K562 (cell line): ENCODE measurements around the gene ITSN2. TPM values are rescaled to one million over a fixed set of nuclear protein-coding genes. Genes with fewer than 3 reads are reported as not detected.

Experiments used
- ATAC-seq: fragments of 200-7000 bp; cut with Tn5 transposase; 3 replicates; pipeline ENCODE4 v1.9.1; 2020; ENCODE audit warnings: moderate library complexity
- BruUV-seq: library from RNA; stranded (reverse); fragments of 400-500 nt; replicated peaks from 2 replicates; lab custom pipeline; 2021; lab: Mats Ljungman, UMichigan
- CTCF ChIA-PET: fragments of 300-600 bp; formaldehyde crosslinking; extraction: SDS; loops from one replicate; lab custom pipeline; 2021; ENCODE audit warnings: low intra/inter-chr PET ratio; lab: Yijun Ruan, JAX
- POLR2A ChIA-PET: fragments of 300-600, 350-650 bp; sonication (Branson Sonifier 250); formaldehyde crosslinking; extraction: SDS; loops from one replicate; lab custom pipeline; 2021; ENCODE audit warnings: antibody characterized with exemption, inconsistent platforms; lab: Yijun Ruan, JAX
- DNase-seq, 4 experiments: peaks; one replicate each; pipeline versions ENCODE4 v3.0.0 to v3.0.0-alpha.2; 2011 to 2018; ENCODE audit warnings: low spot score in 3 of 4, mixed read lengths in 3 of 4; ENCODE audit errors: extremely low read depth in 1 of 4
- FAIRE-seq: peaks from 2 replicates; lab custom pipeline; 2011; peaks lifted over from hg19 to GRCh38; lab: Jason Lieb, UNC
- H2AFZ ChIP-seq: 2 replicates; pipeline ENCODE4 v1.6.0; 2011; ENCODE audit warnings: low read depth, low read length, control low read depth, inconsistent platforms
- H3K27ac ChIP-seq: fragments of 200-600 bp; 3 replicates; pipeline ENCODE4 v1.8.0; 2011; ENCODE audit warnings: low read depth, mild to moderate bottlenecking, control low read depth, inconsistent platforms, low read length, moderate library complexity, mixed read lengths; ENCODE audit errors: extremely low read depth
- H3K27me3 ChIP-seq, 2 experiments: fragments of 300-600 bp in 1 of 2; 2 replicates in 1 of 2; 3 replicates in 1 of 2; pipeline versions ENCODE4 v1.6.0 to v1.8.0; 2011; ENCODE audit warnings: inconsistent platforms in 2 of 2, low read length in 2 of 2, mild to moderate bottlenecking in 1 of 2, mixed read lengths in 1 of 2, moderate library complexity in 1 of 2; ENCODE audit not compliant: control insufficient read depth in 2 of 2, insufficient read depth in 2 of 2
- H3K36me3 ChIP-seq: fragments of 300-600 bp; 3 replicates; pipeline ENCODE4 v1.8.0; 2011; ENCODE audit warnings: mild to moderate bottlenecking, low read length, inconsistent platforms; ENCODE audit not compliant: control insufficient read depth, insufficient read depth
- H3K4me1 ChIP-seq, 2 experiments: fragments of 200-600 bp in 1 of 2; replicated peaks in 1 of 2; 2 replicates in 1 of 2; 3 replicates in 1 of 2; pipeline versions ENCODE4 v1.5.1 to v1.8.0; 2011; ENCODE audit warnings: inconsistent platforms in 2 of 2, low read length in 2 of 2, mild to moderate bottlenecking in 1 of 2, mixed read lengths in 1 of 2, moderate library complexity in 1 of 2; ENCODE audit not compliant: control insufficient read depth in 2 of 2, insufficient read depth in 2 of 2
- H3K4me2 ChIP-seq: 2 replicates; pipeline ENCODE4 v1.6.1; 2011; ENCODE audit warnings: low read length, control low read depth, inconsistent platforms, mixed read lengths; ENCODE audit not compliant: insufficient read depth
- H3K4me3 ChIP-seq: fragments of 200-600 bp; sonication (generic), shearing (Covaris generic); 2 replicates; pipeline ENCODE4 v1.5.1; 2016; ENCODE audit warnings: control low read depth, inconsistent platforms
- H3K79me2 ChIP-seq: fragments of 200-600 bp; 3 replicates; pipeline ENCODE4 v1.8.0; 2011; ENCODE audit warnings: low read length, inconsistent platforms; ENCODE audit not compliant: control insufficient read depth, insufficient read depth
- H3K9ac ChIP-seq, 2 experiments: 2 replicates each; pipeline versions ENCODE4 v1.6.0 to v1.6.1; 2011; ENCODE audit warnings: low read depth in 2 of 2, low read length in 2 of 2, control low read depth in 1 of 2, inconsistent platforms in 1 of 2, mild to moderate bottlenecking in 1 of 2, mixed read lengths in 1 of 2; ENCODE audit not compliant: insufficient read depth in 1 of 2
- H3K9me1 ChIP-seq: one replicate; pipeline ENCODE4 v1.6.0; 2011; ENCODE audit warnings: inconsistent platforms, mild to moderate bottlenecking, low read length, moderate library complexity; ENCODE audit not compliant: control insufficient read depth, insufficient read depth
- H3K9me3 ChIP-seq: replicated peaks from 2 replicates; pipeline ENCODE4 v1.5.1; 2011; ENCODE audit warnings: low read depth, low read length, inconsistent platforms; ENCODE audit not compliant: control insufficient read depth, insufficient read depth
- H4K20me1 ChIP-seq: replicated peaks from 2 replicates; pipeline ENCODE4 v1.6.1; 2011; ENCODE audit warnings: low read length, inconsistent platforms, mixed read lengths; ENCODE audit not compliant: control insufficient read depth, insufficient read depth
- FOXJ2 ChIP-seq: fragments of 200-800 bp; sonication (Bioruptor generic); IDR thresholded peaks from 2 replicates; pipeline ENCODE4 v1.6.1; 2016; ENCODE audit warnings: missing genetic modification characterization, missing compliant biosample characterization
- HMG20A ChIP-seq: fragments of 450-650 bp; formaldehyde crosslinking; conservative IDR thresholded peaks from 2 replicates; pipeline ENCODE4 v1.4.0; 2020; ENCODE audit warnings: mild to moderate bottlenecking, mixed read lengths
- HNRNPK ChIP-seq: fragments of 200-400 bp; formaldehyde crosslinking; IDR thresholded peaks from one replicate; pipeline ENCODE4 v1.6.1; 2018; ENCODE audit warnings: mild to moderate bottlenecking, low read depth, low read length; ENCODE audit not compliant: poor library complexity, severe bottlenecking
- IRF2 ChIP-seq: sonication (generic); formaldehyde crosslinking; IDR thresholded peaks from 2 replicates; pipeline ENCODE4 v1.8.1; 2022; ENCODE audit warnings: mild to moderate bottlenecking, missing genetic modification reagents
- NFIC ChIP-seq: fragments of 450-650 bp; IDR thresholded peaks from 2 replicates; pipeline ENCODE4 v1.6.1; 2017; ENCODE audit warnings: mild to moderate bottlenecking, inconsistent platforms
- NR2F6 ChIP-seq: fragments of 450-650 bp; formaldehyde crosslinking; IDR thresholded peaks from 2 replicates; pipeline ENCODE4 v1.4.0; 2020; ENCODE audit warnings: mild to moderate bottlenecking
- WGBS: fragments of 100-300 bp; shearing (Covaris generic); methylation state at CpG from one replicate; pipeline ENCODE4 v1.1.6; 2016; ENCODE audit warnings: low coverage, mixed read lengths; ENCODE audit not compliant: insufficient coverage; ENCODE audit errors: missing lambda C conversion rate; 5-methylcytosine and 5-hydroxymethylcytosine counted together
- in situ Hi-C: fragments of 300-500 bp; cut with MboI; formaldehyde crosslinking; loops from 4 replicates; pipeline ENCODE4 v1.15.0; 2018; ENCODE audit warnings: inconsistent platforms, mixed read lengths
- intact Hi-C: fragments of 100-400 bp; cut with micrococcal nuclease; formaldehyde crosslinking; loops from 2 replicates; pipeline ENCODE4 v1.14.2; 2022
- polyA plus RNA-seq, 8 experiments: library from polyadenylated mRNA; depleted of rRNA in 4 of 8; stranded (reverse) in 5 of 8; unstranded in 3 of 8; fragments of >200 nt; fragmentation: Nextera tagmentation in 2 of 8; fragmentation: Illumina TruSeq in 1 of 8; extraction: Ambion mirVana in 2 of 8; extraction: Trizol in 1 of 8; gene quantifications; 2 replicates each; pipeline versions ENCODE4 v1.2.1 to v1.2.3, GENCODE V29; 2011 to 2014; ENCODE audit warnings: inconsistent platforms in 1 of 8, missing spikeins in 1 of 8
- total RNA-seq, 7 experiments: library from RNA; depleted of rRNA in 6 of 7; stranded (reverse); fragments of >200 nt in 6 of 7; fragmentation: Illumina TruSeq in 2 of 7; extraction: Trizol in 2 of 7; gene quantifications; 2 replicates each; pipeline versions ENCODE4 v1.2.1 to v1.2.3, GENCODE V29; 2011 to 2021; ENCODE audit warnings: low replicate concordance in 1 of 7
- TF ChIP-seq, protein P1 (sequence below), 3 experiments: IDR thresholded peaks in 2 of 3; conservative IDR thresholded peaks in 1 of 3; 2 replicates each; pipeline ENCODE4 v1.5.1; 2011 to 2012; ENCODE audit warnings: low read length in 3 of 3, mild to moderate bottlenecking in 3 of 3, control low read depth in 2 of 3, improper control_type of control experiment in 1 of 3, inconsistent platforms in 1 of 3, low read depth in 1 of 3, mixed read lengths in 1 of 3, moderate library complexity in 1 of 3; ENCODE audit not compliant: insufficient read depth in 2 of 3
- TF ChIP-seq, protein P2 (sequence below): sonication (generic); IDR thresholded peaks from 2 replicates; pipeline ENCODE4 v1.6.1; 2016
- TF ChIP-seq, protein P3 (sequence below): fragments of 450-650 bp; formaldehyde crosslinking; IDR thresholded peaks from 2 replicates; pipeline ENCODE4 v1.4.0; 2020; ENCODE audit warnings: mild to moderate bottlenecking, moderate library complexity

Gene ITSN2
- total and polyA plus RNA-seq, 9 of the 15 experiments (the other 6 are each of a cell fraction or from before 2014, with no cell fraction given): 6.6 to 19.9 (median 15.2) TPM

DNA sequence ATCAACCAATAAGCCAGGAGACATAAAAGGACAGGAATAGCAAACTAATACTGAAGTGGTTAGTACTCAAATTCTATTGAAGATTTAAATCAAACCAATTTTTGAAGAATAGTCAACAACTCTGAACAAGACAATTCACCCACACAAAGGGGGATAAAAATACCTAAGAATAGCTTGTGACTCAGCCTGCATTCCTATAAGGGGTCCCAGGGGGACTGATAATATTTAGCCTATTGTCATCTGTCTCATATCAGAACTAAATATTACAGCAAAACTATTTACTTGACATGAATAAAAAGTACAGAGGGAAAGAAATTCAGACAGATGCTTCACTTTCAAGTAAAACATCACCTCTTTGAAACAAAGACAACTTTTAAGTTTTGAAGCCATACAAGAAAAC, 7.7 kb downstream of the ITSN2 start (continued):
- TF ChIP-seq NFIC: no peak
- no peak for TF ChIP-seq FOXJ2 (tag)
- no peak for TF ChIP-seq HMG20A

DNA sequence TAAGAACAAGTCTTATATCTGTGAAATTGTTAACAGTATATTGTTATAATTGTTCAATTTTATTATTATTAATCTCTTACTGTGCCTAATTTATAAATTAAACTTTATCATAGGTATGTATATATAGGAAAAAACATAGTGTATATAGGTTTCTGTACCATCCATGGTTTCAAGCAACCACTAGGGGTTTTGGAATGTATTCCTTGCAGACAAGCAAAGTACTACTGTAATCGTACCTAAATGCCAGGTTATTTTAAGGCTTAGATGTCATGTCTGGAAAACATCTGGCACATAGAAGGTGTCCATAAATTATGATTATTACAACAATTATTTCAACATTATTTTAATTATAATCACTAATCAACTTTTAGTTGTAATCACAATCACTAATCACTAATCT, 8.4 kb downstream of the ITSN2 start:
- no peaks in the 10 kb centered on the region for H4K20me1 ChIP-seq
- no peaks in the 10 kb centered on the region for H3K9me3 ChIP-seq
- H2AFZ ChIP-seq: no peak overlapping the region
- peaks cover 10 to 12% of the 10 kb centered on the region in 2 experiments for H3K4me1 ChIP-seq
- H3K36me3 ChIP-seq: no peaks in the 10 kb centered on the region
- no peak for DNase-seq
- H3K9ac ChIP-seq: no peak overlapping the region
- H3K27ac ChIP-seq: no peak overlapping the region
- FAIRE-seq: no peak
- ATAC-seq: peak; percentile 52; the same call in 1 of the 3 replicates
- no peak overlapping the region for H3K4me3 ChIP-seq
- no peaks in the 10 kb centered on the region for H3K27me3 ChIP-seq
- TF ChIP-seq IRF2 (CRISPR knock-in tag) (no peak), HNRNPK (no peak), NR2F6 (CRISPR knock-in tag) (no peak)
- TF ChIP-seq, protein P1, sequence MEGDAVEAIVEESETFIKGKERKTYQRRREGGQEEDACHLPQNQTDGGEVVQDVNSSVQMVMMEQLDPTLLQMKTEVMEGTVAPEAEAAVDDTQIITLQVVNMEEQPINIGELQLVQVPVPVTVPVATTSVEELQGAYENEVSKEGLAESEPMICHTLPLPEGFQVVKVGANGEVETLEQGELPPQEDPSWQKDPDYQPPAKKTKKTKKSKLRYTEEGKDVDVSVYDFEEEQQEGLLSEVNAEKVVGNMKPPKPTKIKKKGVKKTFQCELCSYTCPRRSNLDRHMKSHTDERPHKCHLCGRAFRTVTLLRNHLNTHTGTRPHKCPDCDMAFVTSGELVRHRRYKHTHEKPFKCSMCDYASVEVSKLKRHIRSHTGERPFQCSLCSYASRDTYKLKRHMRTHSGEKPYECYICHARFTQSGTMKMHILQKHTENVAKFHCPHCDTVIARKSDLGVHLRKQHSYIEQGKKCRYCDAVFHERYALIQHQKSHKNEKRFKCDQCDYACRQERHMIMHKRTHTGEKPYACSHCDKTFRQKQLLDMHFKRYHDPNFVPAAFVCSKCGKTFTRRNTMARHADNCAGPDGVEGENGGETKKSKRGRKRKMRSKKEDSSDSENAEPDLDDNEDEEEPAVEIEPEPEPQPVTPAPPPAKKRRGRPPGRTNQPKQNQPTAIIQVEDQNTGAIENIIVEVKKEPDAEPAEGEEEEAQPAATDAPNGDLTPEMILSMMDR (IDR thresholded peaks at IDR 0.05 in 2 of 3, conservative IDR thresholded peaks at IDR 0.05 in 1 of 3; ENCODE audit: insufficient read depth in 2 of 3, low read depth in 1 of 3, low read length in 3 of 3): peak in 1 of 3 experiments; percentile 17; a peak in 1 of 6 replicates
- TF ChIP-seq, protein P2, sequence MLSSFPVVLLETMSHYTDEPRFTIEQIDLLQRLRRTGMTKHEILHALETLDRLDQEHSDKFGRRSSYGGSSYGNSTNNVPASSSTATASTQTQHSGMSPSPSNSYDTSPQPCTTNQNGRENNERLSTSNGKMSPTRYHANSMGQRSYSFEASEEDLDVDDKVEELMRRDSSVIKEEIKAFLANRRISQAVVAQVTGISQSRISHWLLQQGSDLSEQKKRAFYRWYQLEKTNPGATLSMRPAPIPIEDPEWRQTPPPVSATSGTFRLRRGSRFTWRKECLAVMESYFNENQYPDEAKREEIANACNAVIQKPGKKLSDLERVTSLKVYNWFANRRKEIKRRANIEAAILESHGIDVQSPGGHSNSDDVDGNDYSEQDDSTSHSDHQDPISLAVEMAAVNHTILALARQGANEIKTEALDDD: no peak
- TF ChIP-seq, protein P3, sequence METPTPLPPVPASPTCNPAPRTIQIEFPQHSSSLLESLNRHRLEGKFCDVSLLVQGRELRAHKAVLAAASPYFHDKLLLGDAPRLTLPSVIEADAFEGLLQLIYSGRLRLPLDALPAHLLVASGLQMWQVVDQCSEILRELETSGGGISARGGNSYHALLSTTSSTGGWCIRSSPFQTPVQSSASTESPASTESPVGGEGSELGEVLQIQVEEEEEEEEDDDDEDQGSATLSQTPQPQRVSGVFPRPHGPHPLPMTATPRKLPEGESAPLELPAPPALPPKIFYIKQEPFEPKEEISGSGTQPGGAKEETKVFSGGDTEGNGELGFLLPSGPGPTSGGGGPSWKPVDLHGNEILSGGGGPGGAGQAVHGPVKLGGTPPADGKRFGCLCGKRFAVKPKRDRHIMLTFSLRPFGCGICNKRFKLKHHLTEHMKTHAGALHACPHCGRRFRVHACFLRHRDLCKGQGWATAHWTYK: no peak
- WGBS: 33% methylated on average over 1 of the region's 1 CpG
- H3K9me1 ChIP-seq: no peaks in the 10 kb centered on the region
- H3K79me2 ChIP-seq: peaks cover 26% of the 10 kb centered on the region
- CTCF ChIA-PET: no interaction called here
- no peak overlapping the region for H3K4me2 ChIP-seq
- in situ Hi-C loops: no loop called here
- intact Hi-C loops: no loop called here
- POLR2A ChIA-PET: no interaction called here
- no TSS peak for BruUV-seq
